Stomach (tissue), 4 donors: ENCODE data around the gene TPST2.

Source experiments
- CTCF ChIP-seq, 7 experiments: fragments of 450-650 bp in 4 of 7; fragments of 200-600 bp in 3 of 7; sonication (generic) in 3 of 7; IDR thresholded peaks; one replicate each; pipeline ENCODE4 v1.5.1; 2016 to 2019; ENCODE audit warnings: antibody characterized with exemption in 7 of 7, control low read depth in 2 of 7, mild to moderate bottlenecking in 1 of 7
- POLR2AphosphoS5 ChIP-seq, 3 donors: sonication (generic); formaldehyde crosslinking; IDR thresholded peaks; one replicate each; pipeline ENCODE4 v1.6.1; 2016; ENCODE audit warnings: antibody characterized with exemption in 3 of 3

GRCh38 chr22:26482161-26482560 lies 107.8 kb downstream of the TPST2 start:
- no peak for TF ChIP-seq POLR2AphosphoS5 (IDR thresholded peaks at IDR 0.05)
- no peak for TF ChIP-seq CTCF (IDR thresholded peaks at IDR 0.05)
